C4-2B (cell line): ENCODE measurements around the gene ZNF33A.

Source experiments
- H3K27ac ChIP-seq: fragments of 450-650 bp; 2 replicates; pipeline ENCODE4 v1.5.1; 2017
- CTCF ChIP-seq: fragments of 450-650 bp; conservative IDR thresholded peaks from 2 replicates; pipeline ENCODE4 v1.5.1; 2017; ENCODE audit warnings: mild to moderate bottlenecking
- ZFX ChIP-seq: fragments of 450-650 bp; IDR thresholded peaks from 2 replicates; pipeline ENCODE4 v1.6.1; 2017

ZNF33A gene

GRCh38 chr10:38010119-38010903 lies at the start of gene ZNF33A:
TSS of gene ZNF33A (plus strand) at chr10:38010675. CDS start at chr10:38012342, 1,667 bp downstream.
- peak; percentile 10; the same call in 1 of the 2 replicates for TF ChIP-seq CTCF
- no peak; the same call in 1 of the 2 replicates for TF ChIP-seq ZFX
- peak within 1 kb of the TSS; percentile 94 for H3K27ac ChIP-seq

DNA sequence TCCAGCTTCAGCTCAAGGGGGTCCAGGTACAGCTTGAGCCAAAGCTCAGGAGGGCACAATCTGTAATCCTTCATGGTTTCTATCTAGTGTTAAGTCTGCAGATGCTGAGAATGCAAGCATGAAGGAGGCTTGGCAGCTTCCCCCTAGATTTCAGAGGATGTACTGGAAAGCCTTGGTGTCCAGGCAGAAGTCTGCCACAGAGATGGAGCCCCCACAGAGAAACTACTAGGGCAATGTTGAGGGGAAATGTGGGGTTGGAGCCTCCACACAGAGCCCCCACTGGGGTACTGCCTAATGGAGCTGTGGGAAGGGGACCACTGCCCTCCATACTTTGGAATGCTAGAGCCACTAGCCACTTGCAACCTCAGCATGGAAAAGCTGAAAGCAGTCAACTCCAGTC lies 45.5 kb upstream of the ZNF33A start:
- H3K27ac ChIP-seq: no peak overlapping the region
- TF ChIP-seq ZFX: no peak

GRCh38 chr10:37972396-37972795 lies 38.1 kb upstream of the ZNF33A start:
- TF ChIP-seq CTCF (no peak), ZFX (no peak)
- no peak overlapping the region for H3K27ac ChIP-seq

- TF ChIP-seq ZFX (no peak), CTCF (no peak)
- peak overlapping the region; percentile 92 for H3K27ac ChIP-seq
Observed at GRCh38 chr10:37975401-37975991, 35.0 kb upstream of the ZNF33A start.

DNA sequence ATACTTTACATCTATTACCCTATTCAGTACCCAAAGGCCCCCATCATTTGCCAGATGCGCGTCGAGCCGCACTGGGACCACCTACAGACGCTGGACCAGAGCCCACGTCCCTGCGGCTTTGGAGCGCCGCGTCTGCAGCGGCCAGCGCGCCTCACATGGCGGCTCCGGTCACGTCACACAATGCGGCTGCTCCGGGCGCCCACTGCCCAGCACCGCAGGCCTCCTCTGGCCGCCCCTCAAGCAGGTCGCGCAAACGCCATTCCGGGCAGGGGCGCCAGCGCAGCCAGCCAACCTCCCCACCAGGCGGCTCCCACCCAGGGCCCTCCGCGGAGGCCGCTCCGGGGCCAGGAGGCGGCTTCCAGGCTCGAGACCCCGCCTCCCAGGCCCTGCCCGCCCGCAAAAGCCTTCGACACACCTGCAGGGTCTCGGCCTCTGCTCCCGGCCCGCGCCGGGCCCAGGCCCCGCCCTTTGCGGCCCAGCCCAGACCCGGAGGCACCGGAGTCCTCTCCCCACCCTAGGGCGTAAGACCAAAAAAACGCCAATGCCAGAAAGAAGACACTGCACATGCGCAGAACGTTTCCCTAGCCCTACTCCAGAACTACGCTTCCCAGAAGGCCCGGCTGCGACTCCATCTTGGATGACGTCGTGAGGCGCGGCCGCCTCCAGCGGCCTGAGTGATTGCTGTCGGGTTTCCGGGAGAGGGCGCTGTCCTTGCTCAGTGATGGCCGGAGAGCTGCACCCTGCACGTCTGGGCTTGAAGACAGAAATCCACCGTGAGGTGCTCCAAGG lies 34.2 kb upstream of the ZNF33A start, which contains the start of gene ZNF25:
TSS of gene ZNF25 (minus strand) at position 557 of the 789 bp plus-strand sequence. CDS start 4,925 bp downstream, outside the sequence.
- TF ChIP-seq ZFX (peak; percentile 90), CTCF (peak; percentile 98)
- H3K27ac ChIP-seq: peak within 1 kb of the TSS; percentile 92

DNA sequence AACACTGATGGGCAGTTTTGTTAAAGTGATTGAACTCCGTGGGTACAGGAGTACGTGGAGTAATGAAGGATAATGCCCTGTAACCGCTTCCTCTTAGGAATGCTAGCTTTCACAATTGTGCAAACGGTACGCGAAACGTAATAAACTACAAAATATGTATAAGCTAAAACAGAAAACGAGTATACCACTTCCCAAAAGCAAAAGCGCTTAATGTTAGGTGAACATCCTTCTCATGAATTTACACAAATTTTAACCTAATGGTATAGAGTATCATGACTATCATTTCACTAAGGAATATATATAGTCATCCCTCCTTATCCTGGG lies 33.6 kb upstream of the ZNF33A start:
- peak overlapping the region; percentile 92 for H3K27ac ChIP-seq

More for the DNA sequence above, 33.6 kb upstream of the ZNF33A start:
- TF ChIP-seq CTCF: no peak; the same call in none of the 2 replicates
- no peak for TF ChIP-seq ZFX
